GM21529 (cell line): ENCODE results near the gene EIF5AL1.
"Not testable (repeated sequence)": the region's sequence is repeated elsewhere in the genome, so short reads cannot be mapped to it uniquely, and the experiment has no call there.

Source experiments
- ATAC-seq: cut with Tn5 transposase; IDR thresholded peaks from one replicate; pipeline ENCODE4 v1.9.1; 2021; ENCODE audit not compliant: unreplicated experiment

The EIF5AL1 gene

GRCh38 chr10:79555354-79556309 lies 43.3 kb downstream of the EIF5AL1 start:
- ATAC-seq = no peak

GRCh38 chr10:79556961-79557360 lies 44.6 kb downstream of the EIF5AL1 start:
- ATAC-seq = not testable (repeated sequence)

GRCh38 chr10:79559726-79560125 lies 47.4 kb downstream of the EIF5AL1 start:
- no peak for ATAC-seq

GRCh38 chr10:79560160-79560709 lies 47.9 kb downstream of the EIF5AL1 start, which contains the start of gene SFTPA2:
TSS of gene SFTPA2 (minus strand) at chr10:79560407. CDS start at chr10:79559483, 924 bp downstream.
- no peak for ATAC-seq

- no peak for ATAC-seq
These were observed 48.9 kb downstream of the EIF5AL1 start for GRCh38 chr10:79561257-79561656.

GRCh38 chr10:79562135-79562756 lies 49.9 kb downstream of the EIF5AL1 start:
- peak; percentile 73 for ATAC-seq

- ATAC-seq = no peak
These were observed 51.1 kb downstream of the EIF5AL1 start for GRCh38 chr10:79563426-79563825.
